ENCODE results near the gene LCN12.

GRCh38 chr9:136997830-136998234, 45.8 kb downstream of the LCN12 start:
- TF ChIP-seq MAX (IDR thresholded peaks at IDR 0.05) (no peak), YY1 (IDR thresholded peaks at IDR 0.05; ENCODE audit: low read depth) (no peak), TAF1 (IDR thresholded peaks at IDR 0.05; ENCODE audit: low read depth) (no peak), NFIC (IDR thresholded peaks at IDR 0.05) (no peak), TEAD4 (IDR thresholded peaks at IDR 0.05) (no peak)
- TF ChIP-seq, protein P1, sequence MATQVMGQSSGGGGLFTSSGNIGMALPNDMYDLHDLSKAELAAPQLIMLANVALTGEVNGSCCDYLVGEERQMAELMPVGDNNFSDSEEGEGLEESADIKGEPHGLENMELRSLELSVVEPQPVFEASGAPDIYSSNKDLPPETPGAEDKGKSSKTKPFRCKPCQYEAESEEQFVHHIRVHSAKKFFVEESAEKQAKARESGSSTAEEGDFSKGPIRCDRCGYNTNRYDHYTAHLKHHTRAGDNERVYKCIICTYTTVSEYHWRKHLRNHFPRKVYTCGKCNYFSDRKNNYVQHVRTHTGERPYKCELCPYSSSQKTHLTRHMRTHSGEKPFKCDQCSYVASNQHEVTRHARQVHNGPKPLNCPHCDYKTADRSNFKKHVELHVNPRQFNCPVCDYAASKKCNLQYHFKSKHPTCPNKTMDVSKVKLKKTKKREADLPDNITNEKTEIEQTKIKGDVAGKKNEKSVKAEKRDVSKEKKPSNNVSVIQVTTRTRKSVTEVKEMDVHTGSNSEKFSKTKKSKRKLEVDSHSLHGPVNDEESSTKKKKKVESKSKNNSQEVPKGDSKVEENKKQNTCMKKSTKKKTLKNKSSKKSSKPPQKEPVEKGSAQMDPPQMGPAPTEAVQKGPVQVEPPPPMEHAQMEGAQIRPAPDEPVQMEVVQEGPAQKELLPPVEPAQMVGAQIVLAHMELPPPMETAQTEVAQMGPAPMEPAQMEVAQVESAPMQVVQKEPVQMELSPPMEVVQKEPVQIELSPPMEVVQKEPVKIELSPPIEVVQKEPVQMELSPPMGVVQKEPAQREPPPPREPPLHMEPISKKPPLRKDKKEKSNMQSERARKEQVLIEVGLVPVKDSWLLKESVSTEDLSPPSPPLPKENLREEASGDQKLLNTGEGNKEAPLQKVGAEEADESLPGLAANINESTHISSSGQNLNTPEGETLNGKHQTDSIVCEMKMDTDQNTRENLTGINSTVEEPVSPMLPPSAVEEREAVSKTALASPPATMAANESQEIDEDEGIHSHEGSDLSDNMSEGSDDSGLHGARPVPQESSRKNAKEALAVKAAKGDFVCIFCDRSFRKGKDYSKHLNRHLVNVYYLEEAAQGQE (IDR thresholded peaks at IDR 0.05; ENCODE audit: low read depth), result no peak

All from Ishikawa (cell line).